OCI-LY3 (cell line): ENCODE results near the gene HAPLN3.

Source experiments
- H2AFZ ChIP-seq: fragments of 200-600, 300-600 bp; shearing (Covaris generic); 2 replicates; pipeline ENCODE4 v1.6.0; 2014; ENCODE audit warnings: antibody characterized with exemption, low read depth, low read length
- H3K27ac ChIP-seq: fragments of 200-600, 300-600 bp; sonication (generic); 2 replicates; pipeline ENCODE4 v1.5.1; 2014; ENCODE audit warnings: mild to moderate bottlenecking, low read length, moderate library complexity, mixed read lengths
- H3K27me3 ChIP-seq: fragments of 200-600, 300-600 bp; sonication (generic); 2 replicates; pipeline ENCODE4 v1.6.1; 2014; ENCODE audit warnings: low read depth, low read length, mixed read lengths
- H3K36me3 ChIP-seq: fragments of 200-600, 300-600 bp; sonication (generic); replicated peaks from 2 replicates; pipeline ENCODE3; 2014; ENCODE audit warnings: low read depth, low read length, mixed read lengths
- H3K4me1 ChIP-seq: fragments of 300-600, 200-600 bp; sonication (generic); 2 replicates; pipeline ENCODE4 v1.6.1; 2014; ENCODE audit warnings: low read length, mixed read lengths
- H3K4me2 ChIP-seq: fragments of 200-600, 300-600 bp; sonication (generic); 2 replicates; pipeline ENCODE4 v1.6.1; 2014; ENCODE audit warnings: low read length, mixed read lengths
- H3K4me3 ChIP-seq: fragments of 300-600, 200-600 bp; sonication (generic); 2 replicates; pipeline ENCODE4 v1.5.1; 2014; ENCODE audit warnings: antibody characterized with exemption, mild to moderate bottlenecking, low read length, moderate library complexity
- H3K79me2 ChIP-seq: fragments of 300-600, 200-600 bp; shearing (Covaris generic); 2 replicates; pipeline ENCODE4 v1.6.1; 2014; ENCODE audit warnings: mild to moderate bottlenecking, low read length, mixed read lengths
- H3K9ac ChIP-seq: fragments of 300-600, 200-600 bp; shearing (Covaris generic); 2 replicates; pipeline ENCODE4 v1.6.0; 2014; ENCODE audit warnings: mild to moderate bottlenecking, low read length, moderate library complexity
- H3K9me3 ChIP-seq: fragments of 200-600, 300-600 bp; shearing (Covaris generic); 2 replicates; pipeline ENCODE4 v1.6.1; 2014; ENCODE audit warnings: low read length, mixed read lengths; ENCODE audit not compliant: insufficient read depth
- H4K20me1 ChIP-seq: fragments of 200-600, 300-600 bp; sonication (generic); 2 replicates; pipeline ENCODE4 v1.6.1; 2016; ENCODE audit warnings: low read length, mixed read lengths; ENCODE audit not compliant: insufficient read depth
- CTCF ChIP-seq: fragments of 200-600, 300-600 bp; sonication (generic); IDR thresholded peaks from 2 replicates; pipeline ENCODE4 v1.5.1; 2014; ENCODE audit warnings: antibody characterized with exemption, low read length, low read depth
- EZH2phosphoT487 ChIP-seq: fragments of 200-600 bp; shearing (Covaris generic); IDR thresholded peaks from 2 replicates; pipeline ENCODE4 v1.6.1; 2018; ENCODE audit warnings: antibody characterized with exemption, mixed run types, low read depth

Gene HAPLN3

DNA sequence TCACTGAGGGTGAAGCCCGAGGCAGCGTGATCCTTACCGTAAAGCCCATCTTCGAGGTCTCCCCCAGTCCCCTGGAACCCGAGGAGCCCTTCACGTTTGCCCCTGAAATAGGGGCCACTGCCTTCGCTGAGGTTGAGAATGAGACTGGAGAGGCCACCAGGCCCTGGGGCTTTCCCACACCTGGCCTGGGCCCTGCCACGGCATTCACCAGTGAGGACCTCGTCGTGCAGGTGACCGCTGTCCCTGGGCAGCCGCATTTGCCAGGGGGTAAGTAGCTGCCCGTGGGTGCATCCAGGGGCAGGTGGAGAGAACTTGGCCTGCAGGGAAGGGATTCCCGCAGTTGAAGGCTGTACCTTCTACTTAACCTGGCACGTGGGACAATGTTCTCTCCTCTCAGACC lies 49.7 kb downstream of the HAPLN3 start:
- Histone ChIP-seq H3K36me3 (no peaks in the 10 kb centered on the region), H4K20me1 (no peaks in the 10 kb centered on the region), H3K9me3 (no peaks in the 10 kb centered on the region), H3K4me3 (no peak overlapping the region), H2AFZ (no peak overlapping the region), H3K27me3 (0 out of 2 replicates have a peak, but pooled peaks cover 3% of the 10 kb centered on the region), H3K9ac (no peak overlapping the region), H3K4me2 (no peak overlapping the region), H3K27ac (no peak overlapping the region), H3K79me2 (no peaks in the 10 kb centered on the region), H3K4me1 (peaks cover 10% of the 10 kb centered on the region)
- no peak for TF ChIP-seq CTCF
- TF ChIP-seq EZH2phosphoT487: no peak

- H3K4me3 ChIP-seq: no peak overlapping the region
- H3K4me2 ChIP-seq: peak overlapping the region; percentile 21; the same call in 1 of the 2 replicates
- no peaks in the 10 kb centered on the region for H3K79me2 ChIP-seq
- no peaks in the 10 kb centered on the region for H4K20me1 ChIP-seq
- no peaks in the 10 kb centered on the region for H3K27me3 ChIP-seq
- no peaks in the 10 kb centered on the region for H3K9me3 ChIP-seq
- TF ChIP-seq CTCF (no peak), EZH2phosphoT487 (no peak)
- no peak overlapping the region for H3K9ac ChIP-seq
- H3K4me1 ChIP-seq: peaks cover 10% of the 10 kb centered on the region
- H3K36me3 ChIP-seq: no peaks in the 10 kb centered on the region
- no peak overlapping the region for H2AFZ ChIP-seq
- no peak overlapping the region for H3K27ac ChIP-seq
Observed at GRCh38 chr15:88844749-88845386, 50.5 kb downstream of the HAPLN3 start.

- no peaks in the 10 kb centered on the region for H3K36me3 ChIP-seq
- H3K9ac ChIP-seq: no peak overlapping the region
- no peak overlapping the region for H3K4me2 ChIP-seq
- no peaks in the 10 kb centered on the region for H3K27me3 ChIP-seq
- TF ChIP-seq EZH2phosphoT487 (no peak), CTCF (no peak)
- no peaks in the 10 kb centered on the region for H3K9me3 ChIP-seq
- no peak overlapping the region for H3K27ac ChIP-seq
- peaks cover 10% of the 10 kb centered on the region for H3K4me1 ChIP-seq
- H4K20me1 ChIP-seq: no peaks in the 10 kb centered on the region
- H3K4me3 ChIP-seq: no peak overlapping the region
- no peaks in the 10 kb centered on the region for H3K79me2 ChIP-seq
- H2AFZ ChIP-seq: no peak overlapping the region
Observed at GRCh38 chr15:88843334-88843733, 52.0 kb downstream of the HAPLN3 start.

DNA sequence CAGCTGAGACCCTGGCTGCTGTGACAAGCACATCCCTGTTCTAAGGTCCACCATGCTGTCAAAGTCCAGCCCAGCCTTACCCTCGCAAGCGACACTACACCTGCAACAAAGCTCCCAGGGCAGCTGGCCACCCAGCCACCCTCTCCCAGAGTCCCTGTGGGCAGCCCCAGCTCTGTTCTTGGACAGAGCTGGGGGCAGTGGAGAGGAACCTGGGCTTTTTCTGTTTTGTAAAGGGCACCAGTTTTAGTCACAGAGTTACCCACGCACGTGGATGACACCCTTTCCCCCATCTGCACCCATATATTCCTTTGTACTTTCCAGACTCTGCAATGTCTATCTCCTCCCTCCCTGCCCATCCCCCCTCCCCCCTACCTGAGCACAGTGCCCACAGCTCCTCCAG lies 53.2 kb downstream of the HAPLN3 start:
- Histone ChIP-seq H3K4me3 (no peak overlapping the region), H3K27ac (no peak overlapping the region), H3K36me3 (no peaks in the 10 kb centered on the region), H4K20me1 (no peaks in the 10 kb centered on the region), H3K79me2 (no peaks in the 10 kb centered on the region), H2AFZ (no peak overlapping the region), H3K9me3 (no peaks in the 10 kb centered on the region), H3K4me1 (peaks cover 10% of the 10 kb centered on the region), H3K27me3 (no peaks in the 10 kb centered on the region), H3K9ac (no peak overlapping the region), H3K4me2 (no peak overlapping the region)
- no peak for TF ChIP-seq CTCF
- no peak for TF ChIP-seq EZH2phosphoT487
